Measurements from ENCODE around the gene ERFL.

The ERFL gene

DNA sequence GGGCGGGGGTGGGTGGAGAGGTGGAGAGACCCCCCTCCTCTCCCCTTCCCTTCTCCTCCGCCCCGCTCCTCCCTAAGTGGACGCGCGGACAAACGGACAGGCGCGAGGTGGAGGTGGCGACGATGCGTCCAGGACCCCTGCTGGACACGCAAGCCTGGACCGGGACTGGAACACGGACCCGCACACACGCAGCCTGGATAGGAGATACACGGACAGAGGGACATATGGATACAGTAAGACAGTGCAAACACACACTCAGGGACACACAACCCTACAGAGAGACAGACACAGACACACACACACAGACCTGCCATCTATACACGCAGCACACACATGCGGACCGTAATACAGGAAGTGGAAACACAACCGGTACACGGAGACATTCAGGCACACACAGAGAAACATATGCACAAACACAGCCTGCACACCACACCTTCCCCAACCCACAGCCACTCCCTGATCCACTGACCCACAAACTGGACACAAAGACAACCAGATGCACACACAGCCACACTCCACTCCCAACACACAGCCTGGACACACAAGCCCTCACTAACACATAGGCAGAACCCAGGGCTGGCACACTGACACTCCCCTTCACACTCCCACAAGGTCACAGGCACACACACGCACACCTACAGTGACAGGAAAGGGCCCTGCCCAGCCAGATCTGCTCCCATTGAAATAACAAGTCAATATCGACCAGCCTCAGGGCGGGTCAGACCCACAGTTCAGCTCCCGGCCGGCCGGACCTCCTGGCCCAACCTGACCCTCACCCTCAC is 696 bp upstream of the ERFL start (continued):
- TF ChIP-seq, protein P1, sequence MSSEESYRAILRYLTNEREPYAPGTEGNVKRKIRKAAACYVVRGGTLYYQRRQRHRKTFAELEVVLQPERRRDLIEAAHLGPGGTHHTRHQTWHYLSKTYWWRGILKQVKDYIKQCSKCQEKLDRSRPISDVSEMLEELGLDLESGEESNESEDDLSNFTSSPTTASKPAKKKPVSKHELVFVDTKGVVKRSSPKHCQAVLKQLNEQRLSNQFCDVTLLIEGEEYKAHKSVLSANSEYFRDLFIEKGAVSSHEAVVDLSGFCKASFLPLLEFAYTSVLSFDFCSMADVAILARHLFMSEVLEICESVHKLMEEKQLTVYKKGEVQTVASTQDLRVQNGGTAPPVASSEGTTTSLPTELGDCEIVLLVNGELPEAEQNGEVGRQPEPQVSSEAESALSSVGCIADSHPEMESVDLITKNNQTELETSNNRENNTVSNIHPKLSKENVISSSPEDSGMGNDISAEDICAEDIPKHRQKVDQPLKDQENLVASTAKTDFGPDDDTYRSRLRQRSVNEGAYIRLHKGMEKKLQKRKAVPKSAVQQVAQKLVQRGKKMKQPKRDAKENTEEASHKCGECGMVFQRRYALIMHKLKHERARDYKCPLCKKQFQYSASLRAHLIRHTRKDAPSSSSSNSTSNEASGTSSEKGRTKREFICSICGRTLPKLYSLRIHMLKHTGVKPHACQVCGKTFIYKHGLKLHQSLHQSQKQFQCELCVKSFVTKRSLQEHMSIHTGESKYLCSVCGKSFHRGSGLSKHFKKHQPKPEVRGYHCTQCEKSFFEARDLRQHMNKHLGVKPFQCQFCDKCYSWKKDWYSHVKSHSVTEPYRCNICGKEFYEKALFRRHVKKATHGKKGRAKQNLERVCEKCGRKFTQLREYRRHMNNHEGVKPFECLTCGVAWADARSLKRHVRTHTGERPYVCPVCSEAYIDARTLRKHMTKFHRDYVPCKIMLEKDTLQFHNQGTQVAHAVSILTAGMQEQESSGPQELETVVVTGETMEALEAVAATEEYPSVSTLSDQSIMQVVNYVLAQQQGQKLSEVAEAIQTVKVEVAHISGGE (tag by site-specific recombination; conservative IDR thresholded peaks at IDR 0.05; ENCODE audit: low read depth), result peak; percentile 83
- no peak for TF ChIP-seq ZNF660 (tag by site-specific recombination; IDR thresholded peaks at IDR 0.05)
- TF ChIP-seq ZNF404 (tag by site-specific recombination; IDR thresholded peaks at IDR 0.05), result no peak
- TF ChIP-seq, protein P2, sequence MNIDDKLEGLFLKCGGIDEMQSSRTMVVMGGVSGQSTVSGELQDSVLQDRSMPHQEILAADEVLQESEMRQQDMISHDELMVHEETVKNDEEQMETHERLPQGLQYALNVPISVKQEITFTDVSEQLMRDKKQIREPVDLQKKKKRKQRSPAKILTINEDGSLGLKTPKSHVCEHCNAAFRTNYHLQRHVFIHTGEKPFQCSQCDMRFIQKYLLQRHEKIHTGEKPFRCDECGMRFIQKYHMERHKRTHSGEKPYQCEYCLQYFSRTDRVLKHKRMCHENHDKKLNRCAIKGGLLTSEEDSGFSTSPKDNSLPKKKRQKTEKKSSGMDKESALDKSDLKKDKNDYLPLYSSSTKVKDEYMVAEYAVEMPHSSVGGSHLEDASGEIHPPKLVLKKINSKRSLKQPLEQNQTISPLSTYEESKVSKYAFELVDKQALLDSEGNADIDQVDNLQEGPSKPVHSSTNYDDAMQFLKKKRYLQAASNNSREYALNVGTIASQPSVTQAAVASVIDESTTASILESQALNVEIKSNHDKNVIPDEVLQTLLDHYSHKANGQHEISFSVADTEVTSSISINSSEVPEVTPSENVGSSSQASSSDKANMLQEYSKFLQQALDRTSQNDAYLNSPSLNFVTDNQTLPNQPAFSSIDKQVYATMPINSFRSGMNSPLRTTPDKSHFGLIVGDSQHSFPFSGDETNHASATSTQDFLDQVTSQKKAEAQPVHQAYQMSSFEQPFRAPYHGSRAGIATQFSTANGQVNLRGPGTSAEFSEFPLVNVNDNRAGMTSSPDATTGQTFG (tag by site-specific recombination; IDR thresholded peaks at IDR 0.05; ENCODE audit: borderline replicate concordance), result no peak; the same call in 1 of the 2 replicates
- TF ChIP-seq ZNF621 (tag by site-specific recombination; IDR thresholded peaks at IDR 0.05), result 0 out of 2 replicates have a peak, but pooled peaks have one; percentile 28
- TF ChIP-seq ZNF146 (tag by site-specific recombination; IDR thresholded peaks at IDR 0.05), result no peak; the same call in 1 of the 2 replicates
- TF ChIP-seq ZNF596 (tag by site-specific recombination; IDR thresholded peaks at IDR 0.05), result no peak
- TF ChIP-seq GLI4 (tag by site-specific recombination; IDR thresholded peaks at IDR 0.05), result no peak
- TF ChIP-seq ZNF366 (tag by site-specific recombination; conservative IDR thresholded peaks at IDR 0.05), result 0 out of 2 replicates have a peak, but pooled peaks have one; percentile 24
- TF ChIP-seq ZNF776 (tag by site-specific recombination; IDR thresholded peaks at IDR 0.05; ENCODE audit: borderline replicate concordance), result no peak
- TF ChIP-seq ZEB2 (tag by site-specific recombination; IDR thresholded peaks at IDR 0.05), result no peak; the same call in 1 of the 2 replicates
- TF ChIP-seq ZNF600 (tag by site-specific recombination; IDR thresholded peaks at IDR 0.05), result peak; percentile 92
- TF ChIP-seq ZNF76 (tag by site-specific recombination; IDR thresholded peaks at IDR 0.05; ENCODE audit: borderline replicate concordance, low read depth), result no peak; the same call in 1 of the 2 replicates
- no peak for TF ChIP-seq ZNF654 (tag by site-specific recombination; IDR thresholded peaks at IDR 0.05; ENCODE audit: low read depth)
- TF ChIP-seq ZNF48 (tag by site-specific recombination; IDR thresholded peaks at IDR 0.05), result no peak
- TF ChIP-seq, protein P3, sequence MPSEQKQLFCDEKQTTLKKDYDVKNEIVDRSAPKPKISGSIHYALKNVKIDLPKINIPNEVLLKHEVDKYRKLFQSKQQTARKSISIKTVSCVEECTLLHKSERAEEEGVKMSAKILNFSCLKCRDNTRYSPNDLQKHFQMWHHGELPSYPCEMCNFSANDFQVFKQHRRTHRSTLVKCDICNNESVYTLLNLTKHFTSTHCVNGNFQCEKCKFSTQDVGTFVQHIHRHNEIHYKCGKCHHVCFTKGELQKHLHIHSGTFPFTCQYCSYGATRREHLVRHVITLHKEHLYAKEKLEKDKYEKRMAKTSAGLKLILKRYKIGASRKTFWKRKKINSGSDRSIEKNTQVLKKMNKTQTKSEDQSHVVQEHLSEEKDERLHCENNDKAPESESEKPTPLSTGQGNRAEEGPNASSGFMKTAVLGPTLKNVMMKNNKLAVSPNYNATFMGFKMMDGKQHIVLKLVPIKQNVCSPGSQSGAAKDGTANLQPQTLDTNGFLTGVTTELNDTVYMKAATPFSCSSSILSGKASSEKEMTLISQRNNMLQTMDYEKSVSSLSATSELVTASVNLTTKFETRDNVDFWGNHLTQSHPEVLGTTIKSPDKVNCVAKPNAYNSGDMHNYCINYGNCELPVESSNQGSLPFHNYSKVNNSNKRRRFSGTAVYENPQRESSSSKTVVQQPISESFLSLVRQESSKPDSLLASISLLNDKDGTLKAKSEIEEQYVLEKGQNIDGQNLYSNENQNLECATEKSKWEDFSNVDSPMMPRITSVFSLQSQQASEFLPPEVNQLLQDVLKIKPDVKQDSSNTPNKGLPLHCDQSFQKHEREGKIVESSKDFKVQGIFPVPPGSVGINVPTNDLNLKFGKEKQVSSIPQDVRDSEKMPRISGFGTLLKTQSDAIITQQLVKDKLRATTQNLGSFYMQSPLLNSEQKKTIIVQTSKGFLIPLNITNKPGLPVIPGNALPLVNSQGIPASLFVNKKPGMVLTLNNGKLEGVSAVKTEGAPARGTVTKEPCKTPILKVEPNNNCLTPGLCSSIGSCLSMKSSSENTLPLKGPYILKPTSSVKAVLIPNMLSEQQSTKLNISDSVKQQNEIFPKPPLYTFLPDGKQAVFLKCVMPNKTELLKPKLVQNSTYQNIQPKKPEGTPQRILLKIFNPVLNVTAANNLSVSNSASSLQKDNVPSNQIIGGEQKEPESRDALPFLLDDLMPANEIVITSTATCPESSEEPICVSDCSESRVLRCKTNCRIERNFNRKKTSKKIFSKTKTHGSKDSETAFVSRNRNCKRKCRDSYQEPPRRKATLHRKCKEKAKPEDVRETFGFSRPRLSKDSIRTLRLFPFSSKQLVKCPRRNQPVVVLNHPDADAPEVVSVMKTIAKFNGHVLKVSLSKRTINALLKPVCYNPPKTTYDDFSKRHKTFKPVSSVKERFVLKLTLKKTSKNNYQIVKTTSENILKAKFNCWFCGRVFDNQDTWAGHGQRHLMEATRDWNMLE (tag by site-specific recombination; conservative IDR thresholded peaks at IDR 0.05; ENCODE audit: low read depth), result no peak
- TF ChIP-seq, protein P4, sequence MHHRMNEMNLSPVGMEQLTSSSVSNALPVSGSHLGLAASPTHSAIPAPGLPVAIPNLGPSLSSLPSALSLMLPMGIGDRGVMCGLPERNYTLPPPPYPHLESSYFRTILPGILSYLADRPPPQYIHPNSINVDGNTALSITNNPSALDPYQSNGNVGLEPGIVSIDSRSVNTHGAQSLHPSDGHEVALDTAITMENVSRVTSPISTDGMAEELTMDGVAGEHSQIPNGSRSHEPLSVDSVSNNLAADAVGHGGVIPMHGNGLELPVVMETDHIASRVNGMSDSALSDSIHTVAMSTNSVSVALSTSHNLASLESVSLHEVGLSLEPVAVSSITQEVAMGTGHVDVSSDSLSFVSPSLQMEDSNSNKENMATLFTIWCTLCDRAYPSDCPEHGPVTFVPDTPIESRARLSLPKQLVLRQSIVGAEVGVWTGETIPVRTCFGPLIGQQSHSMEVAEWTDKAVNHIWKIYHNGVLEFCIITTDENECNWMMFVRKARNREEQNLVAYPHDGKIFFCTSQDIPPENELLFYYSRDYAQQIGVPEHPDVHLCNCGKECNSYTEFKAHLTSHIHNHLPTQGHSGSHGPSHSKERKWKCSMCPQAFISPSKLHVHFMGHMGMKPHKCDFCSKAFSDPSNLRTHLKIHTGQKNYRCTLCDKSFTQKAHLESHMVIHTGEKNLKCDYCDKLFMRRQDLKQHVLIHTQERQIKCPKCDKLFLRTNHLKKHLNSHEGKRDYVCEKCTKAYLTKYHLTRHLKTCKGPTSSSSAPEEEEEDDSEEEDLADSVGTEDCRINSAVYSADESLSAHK (tag by site-specific recombination; IDR thresholded peaks at IDR 0.05), result no peak
- no peak for TF ChIP-seq ZNF623 (tag by site-specific recombination; IDR thresholded peaks at IDR 0.05)
- TF ChIP-seq RBAK (tag by site-specific recombination; IDR thresholded peaks at IDR 0.05), result no peak
- no peak for TF ChIP-seq SCRT2 (tag by site-specific recombination; IDR thresholded peaks at IDR 0.05)
- TF ChIP-seq ZFP37 (tag by site-specific recombination; IDR thresholded peaks at IDR 0.05), result peak; percentile 51; the same call in 1 of the 2 replicates
- TF ChIP-seq ZNF473 (tag by site-specific recombination; IDR thresholded peaks at IDR 0.05), result no peak
- TF ChIP-seq, protein P5, sequence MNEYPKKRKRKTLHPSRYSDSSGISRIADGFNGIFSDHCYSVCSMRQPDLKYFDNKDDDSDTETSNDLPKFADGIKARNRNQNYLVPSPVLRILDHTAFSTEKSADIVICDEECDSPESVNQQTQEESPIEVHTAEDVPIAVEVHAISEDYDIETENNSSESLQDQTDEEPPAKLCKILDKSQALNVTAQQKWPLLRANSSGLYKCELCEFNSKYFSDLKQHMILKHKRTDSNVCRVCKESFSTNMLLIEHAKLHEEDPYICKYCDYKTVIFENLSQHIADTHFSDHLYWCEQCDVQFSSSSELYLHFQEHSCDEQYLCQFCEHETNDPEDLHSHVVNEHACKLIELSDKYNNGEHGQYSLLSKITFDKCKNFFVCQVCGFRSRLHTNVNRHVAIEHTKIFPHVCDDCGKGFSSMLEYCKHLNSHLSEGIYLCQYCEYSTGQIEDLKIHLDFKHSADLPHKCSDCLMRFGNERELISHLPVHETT (tag by site-specific recombination; IDR thresholded peaks at IDR 0.05), result no peak
- peak; percentile 31; the same call in 1 of the 2 replicates for TF ChIP-seq GLIS2 (tag by site-specific recombination; IDR thresholded peaks at IDR 0.05)
